ENCODE measurements around the gene GTF3C5. TPM values are rescaled to one million over a fixed set of nuclear protein-coding genes. Genes with fewer than 3 reads are reported as not detected.

Gene GTF3C5
- total RNA-seq, 2 experiments from 2014 or later = 91.6 to 97.0 TPM

DNA sequence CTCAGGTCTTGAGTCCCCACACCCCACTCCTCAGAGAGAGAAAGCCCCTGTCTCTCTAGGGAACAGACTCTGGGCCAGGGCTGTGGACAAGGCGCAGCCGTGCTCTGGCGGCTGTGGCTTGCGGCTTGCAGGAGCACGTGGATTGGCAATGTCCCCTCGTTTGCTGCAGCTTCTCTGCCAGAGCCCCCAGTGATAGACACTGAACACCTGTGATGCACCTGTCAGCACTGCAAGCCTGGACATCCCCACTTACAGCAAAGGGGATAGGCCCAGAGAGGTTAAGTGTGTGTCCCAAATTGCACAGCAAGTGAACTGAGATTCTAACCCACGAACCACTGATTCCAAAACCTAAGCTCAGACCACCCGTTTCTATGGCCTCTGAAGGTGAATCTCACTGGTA is 45.3 kb upstream of the GTF3C5 start:
- Histone ChIP-seq H3K4me2 (ENCODE audit: low read length) (no peak overlapping the region), H3K4me1 (ENCODE audit: insufficient read depth, low read length, poor library complexity, severe bottlenecking) (no peaks in the 10 kb centered on the region), H3K36me3 (ENCODE audit: insufficient read depth, low read length) (no peaks in the 10 kb centered on the region), H3K4me3 (ENCODE audit: low read depth, low read length, poor library complexity, severe bottlenecking) (no peak overlapping the region), H2AFZ (ENCODE audit: low read length) (no peak overlapping the region), H4K20me1 (ENCODE audit: insufficient read depth, low read length) (no peaks in the 10 kb centered on the region), H3K27ac (ENCODE audit: low read depth, low read length, poor library complexity, severe bottlenecking) (no peak overlapping the region), H3K79me2 (ENCODE audit: insufficient read depth, low read depth, low read length) (no peaks in the 10 kb centered on the region), H3K9me3 (ENCODE audit: low read length) (no peaks in the 10 kb centered on the region), H3K9me2 (ENCODE audit: insufficient read depth, low read length) (no peaks in the 10 kb centered on the region)
- ChIA-PET POLR2A (no interaction called here), CTCF (ENCODE audit: unreplicated experiment) (no interaction called here)
- intact Hi-C loops (cut with micrococcal nuclease; ENCODE audit: unreplicated experiment) = no loop called here
- TF ChIP-seq, protein P1, sequence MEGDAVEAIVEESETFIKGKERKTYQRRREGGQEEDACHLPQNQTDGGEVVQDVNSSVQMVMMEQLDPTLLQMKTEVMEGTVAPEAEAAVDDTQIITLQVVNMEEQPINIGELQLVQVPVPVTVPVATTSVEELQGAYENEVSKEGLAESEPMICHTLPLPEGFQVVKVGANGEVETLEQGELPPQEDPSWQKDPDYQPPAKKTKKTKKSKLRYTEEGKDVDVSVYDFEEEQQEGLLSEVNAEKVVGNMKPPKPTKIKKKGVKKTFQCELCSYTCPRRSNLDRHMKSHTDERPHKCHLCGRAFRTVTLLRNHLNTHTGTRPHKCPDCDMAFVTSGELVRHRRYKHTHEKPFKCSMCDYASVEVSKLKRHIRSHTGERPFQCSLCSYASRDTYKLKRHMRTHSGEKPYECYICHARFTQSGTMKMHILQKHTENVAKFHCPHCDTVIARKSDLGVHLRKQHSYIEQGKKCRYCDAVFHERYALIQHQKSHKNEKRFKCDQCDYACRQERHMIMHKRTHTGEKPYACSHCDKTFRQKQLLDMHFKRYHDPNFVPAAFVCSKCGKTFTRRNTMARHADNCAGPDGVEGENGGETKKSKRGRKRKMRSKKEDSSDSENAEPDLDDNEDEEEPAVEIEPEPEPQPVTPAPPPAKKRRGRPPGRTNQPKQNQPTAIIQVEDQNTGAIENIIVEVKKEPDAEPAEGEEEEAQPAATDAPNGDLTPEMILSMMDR (conservative IDR thresholded peaks at IDR 0.05; ENCODE audit: low read length) = no peak
- TF ChIP-seq EZH2phosphoT487 (IDR thresholded peaks at IDR 0.05; ENCODE audit: borderline replicate concordance, low read depth, low read length) = no peak
- no TSS peak for BruUV-seq (replicated peaks)
- no peak for DNase-seq (ENCODE audit: low spot score)

DNA sequence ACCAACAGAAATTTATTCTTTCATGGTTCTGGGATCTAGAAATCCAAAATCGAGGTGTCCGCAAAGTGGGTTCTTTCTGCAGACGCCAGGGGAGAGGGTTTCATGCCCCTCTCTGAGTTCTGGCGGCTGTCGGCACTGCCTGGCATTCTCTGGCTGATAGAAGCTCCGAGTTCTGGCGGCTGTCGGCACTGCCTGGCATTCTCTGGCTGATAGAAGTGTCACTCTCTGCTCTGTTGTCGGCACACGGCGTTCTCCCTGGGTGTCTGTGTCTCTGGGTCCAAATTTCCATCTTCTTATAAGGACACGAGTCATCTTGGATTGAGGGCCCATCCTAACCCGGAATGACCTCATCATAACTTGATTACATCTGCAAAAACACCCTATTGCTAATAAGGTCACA is 44.7 kb upstream of the GTF3C5 start:
- POLR2A ChIA-PET = no interaction called here
- intact Hi-C loops (cut with micrococcal nuclease; ENCODE audit: unreplicated experiment) = no loop called here

More for the DNA sequence above, 44.7 kb upstream of the GTF3C5 start:
- H4K20me1 ChIP-seq (ENCODE audit: insufficient read depth, low read length) = no peaks in the 10 kb centered on the region
- no peak overlapping the region for H3K4me2 ChIP-seq (ENCODE audit: low read length)
- no peaks in the 10 kb centered on the region for H3K4me1 ChIP-seq (ENCODE audit: insufficient read depth, low read length, poor library complexity, severe bottlenecking)
- DNase-seq (ENCODE audit: low spot score) = no peak
- TF ChIP-seq, protein P1 (conservative IDR thresholded peaks at IDR 0.05; ENCODE audit: low read length) = no peak
- no peak for TF ChIP-seq EZH2phosphoT487 (IDR thresholded peaks at IDR 0.05; ENCODE audit: borderline replicate concordance, low read depth, low read length)
- H3K27ac ChIP-seq (ENCODE audit: low read depth, low read length, poor library complexity, severe bottlenecking) = no peak overlapping the region
- no peak overlapping the region for H3K4me3 ChIP-seq (ENCODE audit: low read depth, low read length, poor library complexity, severe bottlenecking)
- H3K9me3 ChIP-seq (ENCODE audit: low read length) = no peaks in the 10 kb centered on the region
- H3K36me3 ChIP-seq (ENCODE audit: insufficient read depth, low read length) = no peaks in the 10 kb centered on the region
- no TSS peak for BruUV-seq (replicated peaks)
- H2AFZ ChIP-seq (ENCODE audit: low read length) = no peak overlapping the region
- CTCF ChIA-PET (ENCODE audit: unreplicated experiment) = no interaction called here
- no peaks in the 10 kb centered on the region for H3K9me2 ChIP-seq (ENCODE audit: insufficient read depth, low read length)
- no peaks in the 10 kb centered on the region for H3K79me2 ChIP-seq (ENCODE audit: insufficient read depth, low read depth, low read length)

Measured in OCI-LY7 (cell line).